ENCODE results near the gene NR1D2. TPM values are rescaled to one million over a fixed set of nuclear protein-coding genes. Genes with fewer than 3 reads are reported as not detected.

Gene NR1D2
- total RNA-seq, 1 experiment from 2014 or later: 24.0 TPM

- H3K27ac Mint-ChIP-seq: peak overlapping the region in 1 of 3 experiments; percentile 94; a peak in 2 of 7 replicates
- no peak for TF ChIP-seq CTCF (conservative IDR thresholded peaks at IDR 0.05)
Observed at GRCh38 chr3:23919628-23920027, 25.5 kb upstream of the NR1D2 start.

More at GRCh38 chr3:23919628-23920027, 25.5 kb upstream of the NR1D2 start:
- no peak overlapping the region for H3K18ac ChIP-seq (ENCODE audit: insufficient read length, low read depth, low read length)
- no CpG with 5 or more reads among the region's 2 CpGs for WGBS (ENCODE audit: extremely low coverage, insufficient read length, low lambda C conversion rate)
- no peak overlapping the region for H2BK120ac ChIP-seq (ENCODE audit: low read depth, low read length, poor library complexity, severe bottlenecking)
- H2BK12ac ChIP-seq (ENCODE audit: insufficient read length, low read depth, low read length): no peak overlapping the region
- peaks cover 3% of the 10 kb centered on the region for H3K79me1 ChIP-seq (ENCODE audit: insufficient read depth, low read depth, low read length, poor library complexity, severe bottlenecking)
- H2BK5ac ChIP-seq (ENCODE audit: insufficient read length, low read length): no peak overlapping the region
- no peak overlapping the region for H4K91ac ChIP-seq (ENCODE audit: insufficient read length, low read depth, low read length)
- no peak overlapping the region for H3K4ac ChIP-seq (ENCODE audit: low read depth, low read length)
- no peaks in the 10 kb centered on the region; the same call in 1 of the 2 replicates for H3K4me1 ChIP-seq (ENCODE audit: insufficient read depth, low read length)
- Mint-ChIP-seq H3K4me3 (peak overlapping the region; percentile 53 to 99; a peak in 4 of 5 replicates), H3K4me1 (peaks cover 37 to 39% of the 10 kb centered on the region in 2 experiments), H3K36me3 (ENCODE audit: insufficient read depth in 1 of 3, low read depth in 3 of 3) (peaks cover 31 to 48% (median 39%) of the 10 kb centered on the region in 3 experiments), H3K27me3 (ENCODE audit: low read depth) (no peaks in the 10 kb centered on the region; the same call in 1 of the 2 replicates), H3K9me3 (no peaks in the 10 kb centered on the region)
- H3K27me3 ChIP-seq (ENCODE audit: insufficient read depth, low read length): no peaks in the 10 kb centered on the region
- H2AFZ ChIP-seq (ENCODE audit: low read length): no peak overlapping the region
- no peak overlapping the region for H3K14ac ChIP-seq (ENCODE audit: insufficient read depth, low read length)
- no peak overlapping the region for H2BK15ac ChIP-seq (ENCODE audit: low read depth, low read length)
- no peak for DNase-seq
- peak overlapping the region; percentile 2 for H3K27ac ChIP-seq (ENCODE audit: insufficient read length, low read depth, low read length)
- H2BK20ac ChIP-seq (ENCODE audit: low read depth, low read length, poor library complexity, severe bottlenecking): no peak overlapping the region
- H3K4me2 ChIP-seq (ENCODE audit: insufficient read depth, insufficient read length, low read length): no peak overlapping the region
- H3K9ac ChIP-seq (ENCODE audit: extremely low read depth, insufficient read length, low read length): no peak overlapping the region
- peaks cover 10% of the 10 kb centered on the region for H3K23me2 ChIP-seq (ENCODE audit: insufficient read length, low read depth, low read length, poor library complexity, severe bottlenecking)
- no peak overlapping the region for H4K8ac ChIP-seq (replicated peaks; ENCODE audit: insufficient read length, low read depth, low read length)
- no peak overlapping the region for H4K5ac ChIP-seq (ENCODE audit: insufficient read length, low read depth, low read length)
- H3T11ph ChIP-seq (ENCODE audit: low read length): no peak overlapping the region
- H3K79me2 ChIP-seq (ENCODE audit: insufficient read depth, low read length): peaks cover 12% of the 10 kb centered on the region; the same call in 1 of the 2 replicates
- no peaks in the 10 kb centered on the region for H4K20me1 ChIP-seq (ENCODE audit: control insufficient read depth, insufficient read depth, insufficient read length)
- H2AK5ac ChIP-seq (ENCODE audit: insufficient read length, low read length): no peak overlapping the region
- no peak overlapping the region for H3K23ac ChIP-seq (ENCODE audit: insufficient read length, low read depth, low read length)
- H3K56ac ChIP-seq (ENCODE audit: insufficient read length, low read depth, low read length): no peak overlapping the region
- H3K9me3 ChIP-seq (ENCODE audit: control insufficient read depth, low read depth, low read length): no peaks in the 10 kb centered on the region
